H1 (cell line): Measurements from ENCODE around the gene ASTL. TPM values are rescaled to one million over a fixed set of nuclear protein-coding genes. Genes with fewer than 3 reads are reported as not detected.

Experiments used
- CTCF ChIA-PET: fragments of 300-600 bp; sonication (Branson Sonifier 250); formaldehyde crosslinking; loops from one replicate; lab custom pipeline; 2021; ENCODE audit not compliant: partially characterized antibody; lab: Charles Lee
- POLR2A ChIA-PET: fragments of 300-600 bp; sonication (Branson Sonifier 250); formaldehyde crosslinking; loops from one replicate; lab custom pipeline; 2021; ENCODE audit warnings: inconsistent platforms; ENCODE audit not compliant: partially characterized antibody; lab: Charles Lee
- DNase-seq, 2 experiments: peaks; one replicate each; pipeline versions ENCODE4 v3.0.0 to v3.0.0-alpha.2; 2010 to 2022; ENCODE audit warnings: low spot score in 2 of 2, low read depth in 1 of 2, mixed read lengths in 1 of 2
- FAIRE-seq: peaks from 2 replicates; lab custom pipeline; 2011; peaks lifted over from hg19 to GRCh38; lab: Jason Lieb, UNC
- H2AFZ ChIP-seq: 2 replicates; pipeline ENCODE4 v1.8.1; 2012; ENCODE audit warnings: low read length, inconsistent platforms
- H2AK5ac ChIP-seq: 2 replicates; pipeline ENCODE4 v1.6.1; 2013; ENCODE audit warnings: low read depth, low read length
- H2BK120ac ChIP-seq: replicated peaks from 2 replicates; pipeline ENCODE3; 2013; ENCODE audit warnings: low read depth, low read length, inconsistent platforms
- H2BK12ac ChIP-seq: 2 replicates; pipeline ENCODE4 v1.6.1; 2013; ENCODE audit warnings: low read depth, low read length
- H2BK15ac ChIP-seq: 2 replicates; pipeline ENCODE4 v1.6.1; 2013; ENCODE audit warnings: low read length
- H2BK20ac ChIP-seq: 2 replicates; pipeline ENCODE4 v1.6.1; 2013; ENCODE audit warnings: low read length
- H2BK5ac ChIP-seq: 2 replicates; pipeline ENCODE4 v1.6.1; 2013; ENCODE audit warnings: low read depth, low read length
- H3K14ac ChIP-seq: 2 replicates; pipeline ENCODE4 v1.6.1; 2013; ENCODE audit warnings: inconsistent platforms; ENCODE audit not compliant: insufficient read length
- H3K18ac ChIP-seq: 2 replicates; pipeline ENCODE4 v1.6.1; 2013; ENCODE audit warnings: low read length; ENCODE audit errors: extremely low read depth
- H3K23ac ChIP-seq: 2 replicates; pipeline ENCODE4 v1.6.1; 2013; ENCODE audit warnings: inconsistent platforms; ENCODE audit not compliant: insufficient read length
- H3K23me2 ChIP-seq: 2 replicates; pipeline ENCODE4 v1.6.1; 2013; ENCODE audit warnings: low read depth, low read length
- H3K27ac ChIP-seq: 2 replicates; pipeline ENCODE4 v1.6.1; 2011; ENCODE audit warnings: low read depth, low read length, inconsistent platforms
- H3K27me3 ChIP-seq, 4 experiments: replicated peaks in 1 of 4; 1 replicate in 1 of 4; 2 replicates in 3 of 4; pipeline versions ENCODE4 v1.6.1 to v1.8.1; 2011 to 2013; ENCODE audit warnings: low read length in 3 of 4, mild to moderate bottlenecking in 3 of 4, inconsistent platforms in 2 of 4, mixed read lengths in 2 of 4, moderate library complexity in 1 of 4; ENCODE audit not compliant: control insufficient read depth in 3 of 4, insufficient read depth in 3 of 4; ENCODE audit errors: extremely low read depth in 1 of 4
- H3K36me3 ChIP-seq, 4 experiments: 2 replicates each; pipeline versions ENCODE4 v1.6.1 to v1.8.1; 2011 to 2013; ENCODE audit warnings: mild to moderate bottlenecking in 4 of 4, low read length in 3 of 4, moderate library complexity in 2 of 4, control low read depth in 1 of 4, inconsistent platforms in 1 of 4; ENCODE audit not compliant: insufficient read depth in 4 of 4, control insufficient read depth in 2 of 4
- H3K4ac ChIP-seq: replicated peaks from 2 replicates; pipeline ENCODE3; 2013; ENCODE audit warnings: low read length, low read depth, mixed read lengths, inconsistent platforms; ENCODE audit not compliant: insufficient read length
- H3K4me1 ChIP-seq, 4 experiments: replicated peaks in 1 of 4; 1 replicate in 1 of 4; 2 replicates in 3 of 4; pipeline versions ENCODE4 v1.6.1 to v1.8.1; 2011 to 2013; ENCODE audit warnings: low read length in 3 of 4, inconsistent platforms in 2 of 4, mixed read lengths in 1 of 4; ENCODE audit not compliant: insufficient read depth in 4 of 4, control insufficient read depth in 3 of 4
- H3K4me2 ChIP-seq, 2 experiments: 2 replicates each; pipeline versions ENCODE4 v1.6.1 to v1.8.1; 2011 to 2013; ENCODE audit warnings: low read depth in 2 of 2, low read length in 2 of 2, control low read depth in 1 of 2, inconsistent platforms in 1 of 2, mild to moderate bottlenecking in 1 of 2; ENCODE audit not compliant: insufficient read depth in 1 of 2
- H3K4me3 ChIP-seq, 4 experiments: fragments of 200-600, 300-600 bp in 1 of 4; sonication (generic), shearing (Covaris generic), sonication (Bioruptor Twin) in 1 of 4; 2 replicates each; pipeline versions ENCODE4 v1.5.1 to v1.8.1; 2011 to 2016; ENCODE audit warnings: low read length in 4 of 4, low read depth in 3 of 4, control low read depth in 2 of 4, inconsistent platforms in 2 of 4, mild to moderate bottlenecking in 2 of 4, mixed read lengths in 1 of 4, moderate library complexity in 1 of 4; ENCODE audit not compliant: insufficient read depth in 2 of 4; ENCODE audit errors: extremely low read depth in 1 of 4
- H3K56ac ChIP-seq: replicated peaks from 2 replicates; pipeline ENCODE3; 2013; ENCODE audit warnings: low read depth, mild to moderate bottlenecking, mixed read lengths, low read length, inconsistent platforms; ENCODE audit not compliant: insufficient read length
- H3K79me1 ChIP-seq: 2 replicates; pipeline ENCODE4 v1.6.1; 2013; ENCODE audit warnings: low read depth, low read length, control low read depth
- H3K79me2 ChIP-seq, 2 experiments: 2 replicates each; pipeline versions ENCODE4 v1.6.1 to v1.8.1; 2012 to 2013; ENCODE audit warnings: low read length in 2 of 2, mild to moderate bottlenecking in 2 of 2, inconsistent platforms in 1 of 2; ENCODE audit not compliant: insufficient read depth in 2 of 2, control insufficient read depth in 1 of 2
- H3K9ac ChIP-seq, 4 experiments: replicated peaks in 1 of 4; 1 replicate in 1 of 4; 2 replicates in 3 of 4; pipeline versions ENCODE4 v1.6.1 to v1.8.1; 2011 to 2013; ENCODE audit warnings: low read depth in 3 of 4, low read length in 3 of 4, control low read depth in 2 of 4, mild to moderate bottlenecking in 2 of 4, moderate library complexity in 2 of 4, inconsistent platforms in 1 of 4; ENCODE audit errors: extremely low read depth in 1 of 4
- H3K9me3 ChIP-seq, 2 experiments: 2 replicates each; pipeline versions ENCODE4 v1.6.1 to v1.8.1; 2012 to 2013; ENCODE audit warnings: mild to moderate bottlenecking in 2 of 2, moderate library complexity in 2 of 2, control low read depth in 1 of 2, inconsistent platforms in 1 of 2, low read depth in 1 of 2, low read length in 1 of 2, mixed read lengths in 1 of 2; ENCODE audit not compliant: insufficient read depth in 2 of 2
- H4K20me1 ChIP-seq, 2 experiments: replicated peaks in 1 of 2; 2 replicates each; pipeline versions ENCODE3 to v1.8.1; 2011 to 2013; ENCODE audit warnings: inconsistent platforms in 2 of 2, low read length in 2 of 2, mild to moderate bottlenecking in 1 of 2; ENCODE audit not compliant: insufficient read depth in 2 of 2, control insufficient read depth in 1 of 2
- H4K5ac ChIP-seq: 2 replicates; pipeline ENCODE4 v1.6.1; 2013; ENCODE audit warnings: low read length, low read depth, mixed read lengths, inconsistent platforms; ENCODE audit not compliant: insufficient read length
- H4K8ac ChIP-seq: 2 replicates; pipeline ENCODE4 v1.8.0; 2013; ENCODE audit warnings: mild to moderate bottlenecking, moderate library complexity, low read length, inconsistent platforms; ENCODE audit not compliant: insufficient read depth; ENCODE audit errors: extremely low read depth
- H4K91ac ChIP-seq: replicated peaks from 2 replicates; pipeline ENCODE3; 2013; ENCODE audit warnings: low read length, mixed read lengths, inconsistent platforms; ENCODE audit not compliant: insufficient read length
- KDM4A ChIP-seq: IDR thresholded peaks from one replicate; pipeline ENCODE4 v1.7.1; 2012; ENCODE audit warnings: low read depth, mild to moderate bottlenecking, moderate library complexity, low read length, inconsistent platforms; ENCODE audit not compliant: severe bottlenecking
- MAFK ChIP-seq: IDR thresholded peaks from 2 replicates; pipeline ENCODE4 v1.6.1; 2012; ENCODE audit warnings: low read depth, mild to moderate bottlenecking, improper control_type of control experiment, low read length
- WGBS, 2 experiments: shearing (Covaris generic) in 1 of 2; methylation state at CpG; one replicate each; pipeline versions ENCODE4 v1.1.6 to v1.1.7; 2013 to 2015; ENCODE audit warnings: low lambda C conversion rate in 2 of 2, mixed read lengths in 2 of 2, inconsistent platforms in 1 of 2, low coverage in 1 of 2, missing lambda C conversion rate in 1 of 2; ENCODE audit not compliant: insufficient replicate concordance in 2 of 2, insufficient coverage in 1 of 2, insufficient read length in 1 of 2; ENCODE audit errors: extremely low coverage in 1 of 2, missing lambda C conversion rate in 1 of 2; 5-methylcytosine and 5-hydroxymethylcytosine counted together
- polyA plus RNA-seq, 7 experiments: library from polyadenylated mRNA; depleted of rRNA in 3 of 7; stranded (reverse) in 5 of 7; unstranded in 2 of 7; fragments of >200 nt in 5 of 7; fragments of 200-250 nt in 2 of 7; gene quantifications; 1 replicate in 5 of 7; 2 replicates in 1 of 7; 4 replicates in 1 of 7; pipeline versions ENCODE4 v1.2.1 to v1.2.3, GENCODE V29; 2011 to 2013; ENCODE audit warnings: missing spikeins in 2 of 7, mixed read lengths in 2 of 7
- total RNA-seq: library from RNA; stranded (reverse); fragmentation: NEBNext Ultra II Directional; extraction: Animal tissue kit (Norgen Biotek cat#: 25700); gene quantifications from 2 replicates; pipeline ENCODE4 v1.2.1, GENCODE V29; 2021

Gene ASTL
- total and polyA plus RNA-seq, 2 of the 8 experiments (the other 6 are each of a cell fraction or from before 2014, with no cell fraction given): 0.60 to 1.4 TPM

GRCh38 chr2:96124406-96125265 lies 13.7 kb downstream of the ASTL start:
- Histone ChIP-seq H3K36me3 (no peaks in the 10 kb centered on the region), H3K23me2 (no peaks in the 10 kb centered on the region), H2BK20ac (no peak overlapping the region), H2AFZ (no peak overlapping the region), H3K56ac (no peak overlapping the region), H4K5ac (no peak overlapping the region), H3K79me2 (no peaks in the 10 kb centered on the region), H2BK120ac (no peak overlapping the region), H3K4me1 (peaks cover 0 to 4% (median 2%) of the 10 kb centered on the region in 4 experiments; a peak in 3 of 7 replicates), H2AK5ac (no peak overlapping the region), H3K23ac (no peak overlapping the region), H3K4me2 (no peak overlapping the region), H3K18ac (no peak overlapping the region), H3K4ac (no peak overlapping the region), H3K9ac (no peak overlapping the region), H3K4me3 (no peak overlapping the region), H4K20me1 (no peaks in the 10 kb centered on the region), H2BK5ac (no peak overlapping the region), H2BK15ac (no peak overlapping the region), H3K14ac (no peak overlapping the region), H3K79me1 (no peaks in the 10 kb centered on the region), H3K27ac (no peak overlapping the region), H3K9me3 (no peaks in the 10 kb centered on the region), H3K27me3 (no peaks in the 10 kb centered on the region; a peak in 3 of 7 replicates), H4K91ac (no peak overlapping the region), H4K8ac (no peak overlapping the region; the same call in 1 of the 2 replicates), H2BK12ac (no peak overlapping the region)
- FAIRE-seq (no peak), DNase-seq (no peak)
- ChIA-PET CTCF (interaction anchor here (0.8 to 3.2 kb wide), 6 partner anchors 14 to 113 kb away, joined by 3 to 12 read pairs (median 5); partner anchors contain the start of gene ASTL), POLR2A (no interaction called here)
- 89% methylated on average over 13 of the region's 14 CpGs; no CpG with 5 or more reads in 1 of the 2 experiments for WGBS, 2 experiments
- TF ChIP-seq MAFK (no peak), KDM4A (no peak)
